Measurements from ENCODE around the gene TEAD3. TPM values are rescaled to one million over a fixed set of nuclear protein-coding genes. Genes with fewer than 3 reads are reported as not detected.

Gene TEAD3
- polyA plus RNA-seq, 1 donor from 2014 or later = 0.10 TPM

GRCh38 chr6:35490821-35491557 lies 5.9 kb downstream of the TEAD3 start:
- no peaks in the 10 kb centered on the region for H3K36me3 ChIP-seq (ENCODE audit: insufficient read depth, low read length)
- no peak overlapping the region for H2AFZ ChIP-seq (ENCODE audit: low read depth, low read length)
- H3K9me2 ChIP-seq (ENCODE audit: insufficient read depth, low read length) = no peaks in the 10 kb centered on the region
- H3K27ac ChIP-seq (ENCODE audit: low read length) = no peak overlapping the region
- no peak overlapping the region for H3K4me3 ChIP-seq (ENCODE audit: low read length)
- H3K27me3 ChIP-seq (ENCODE audit: insufficient read depth, low read depth, low read length) = peaks cover 5% of the 10 kb centered on the region
- H3K79me2 ChIP-seq (replicated peaks; ENCODE audit: insufficient read depth, low read length) = no peaks in the 10 kb centered on the region
- no peaks in the 10 kb centered on the region for H4K20me1 ChIP-seq (ENCODE audit: insufficient read depth)
- no peaks in the 10 kb centered on the region for H3F3A ChIP-seq (ENCODE audit: insufficient read depth, low read length, poor library complexity, severe bottlenecking)
- no peaks in the 10 kb centered on the region for H3K9me3 ChIP-seq (ENCODE audit: low read length)
- H3K4me2 ChIP-seq (ENCODE audit: low read length) = no peak overlapping the region
- TF ChIP-seq EZH2 (IDR thresholded peaks at IDR 0.05; ENCODE audit: borderline replicate concordance, insufficient read depth, low read length, poor library complexity, severe bottlenecking) = no peak
- no peak for TF ChIP-seq REST (IDR thresholded peaks at IDR 0.05; ENCODE audit: borderline replicate concordance)
- H3K9ac ChIP-seq (ENCODE audit: low read length) = peak overlapping the region; percentile 13

- Histone ChIP-seq H2AFZ (ENCODE audit: low read depth, low read length) (no peak overlapping the region), H4K20me1 (ENCODE audit: insufficient read depth) (no peaks in the 10 kb centered on the region), H3K4me3 (ENCODE audit: low read length) (no peak overlapping the region)
Observed at GRCh38 chr6:35489995-35490791, 6.7 kb downstream of the TEAD3 start.

GRCh38 chr6:35489066-35489465 lies 7.8 kb downstream of the TEAD3 start:
- H2AFZ ChIP-seq (ENCODE audit: low read depth, low read length) = no peak overlapping the region
- no peaks in the 10 kb centered on the region for H3F3A ChIP-seq (ENCODE audit: insufficient read depth, low read length, poor library complexity, severe bottlenecking)
- no peaks in the 10 kb centered on the region for H3K79me2 ChIP-seq (replicated peaks; ENCODE audit: insufficient read depth, low read length)
- H3K36me3 ChIP-seq (ENCODE audit: insufficient read depth, low read length) = no peaks in the 10 kb centered on the region
- no peaks in the 10 kb centered on the region for H3K27me3 ChIP-seq (ENCODE audit: insufficient read depth, low read depth, low read length)
- no peak for TF ChIP-seq SMC3 (conservative IDR thresholded peaks at IDR 0.05; ENCODE audit: poor library complexity)
- no peak for TF ChIP-seq EZH2 (IDR thresholded peaks at IDR 0.05; ENCODE audit: borderline replicate concordance, insufficient read depth, low read length, poor library complexity, severe bottlenecking)
- no peak for TF ChIP-seq POLR2AphosphoS5 (IDR thresholded peaks at IDR 0.05)
- no peak for TF ChIP-seq RAD21 (conservative IDR thresholded peaks at IDR 0.05)
- TF ChIP-seq TAF1 (IDR thresholded peaks at IDR 0.05; ENCODE audit: low read depth) = no peak
- no peak for TF ChIP-seq REST (IDR thresholded peaks at IDR 0.05; ENCODE audit: borderline replicate concordance)
- TF ChIP-seq MXI1 (conservative IDR thresholded peaks at IDR 0.05; ENCODE audit: poor library complexity, severe bottlenecking) = no peak
- no peak for TF ChIP-seq EP300 (conservative IDR thresholded peaks at IDR 0.05; ENCODE audit: poor library complexity, severe bottlenecking)
- no peak for TF ChIP-seq CTCF (IDR thresholded peaks at IDR 0.05; ENCODE audit: poor library complexity, severe bottlenecking)
- no peak overlapping the region for H3K9ac ChIP-seq (ENCODE audit: low read length)
- H4K20me1 ChIP-seq (ENCODE audit: insufficient read depth) = no peaks in the 10 kb centered on the region
- no peak overlapping the region for H3K27ac ChIP-seq (ENCODE audit: low read length)
- no peak overlapping the region for H3K4me3 ChIP-seq (ENCODE audit: low read length)
- H3K9me3 ChIP-seq (ENCODE audit: low read length) = no peaks in the 10 kb centered on the region
- no peak overlapping the region for H3K4me2 ChIP-seq (ENCODE audit: low read length)
- H3K9me2 ChIP-seq (ENCODE audit: insufficient read depth, low read length) = no peaks in the 10 kb centered on the region

More at GRCh38 chr6:35489995-35490791, 6.7 kb downstream of the TEAD3 start:
- Histone ChIP-seq H3F3A (ENCODE audit: insufficient read depth, low read length, poor library complexity, severe bottlenecking) (no peaks in the 10 kb centered on the region), H3K4me2 (ENCODE audit: low read length) (no peak overlapping the region), H3K9me3 (ENCODE audit: low read length) (no peaks in the 10 kb centered on the region), H3K9ac (ENCODE audit: low read length) (peak overlapping the region; percentile 13), H3K9me2 (ENCODE audit: insufficient read depth, low read length) (no peaks in the 10 kb centered on the region), H3K36me3 (ENCODE audit: insufficient read depth, low read length) (no peaks in the 10 kb centered on the region), H3K79me2 (replicated peaks; ENCODE audit: insufficient read depth, low read length) (no peaks in the 10 kb centered on the region), H3K27ac (ENCODE audit: low read length) (no peak overlapping the region), H3K27me3 (ENCODE audit: insufficient read depth, low read depth, low read length) (no peaks in the 10 kb centered on the region)
- TF ChIP-seq EP300 (conservative IDR thresholded peaks at IDR 0.05; ENCODE audit: poor library complexity, severe bottlenecking) = no peak
- TF ChIP-seq SMC3 (conservative IDR thresholded peaks at IDR 0.05; ENCODE audit: poor library complexity) = no peak
- TF ChIP-seq MXI1 (conservative IDR thresholded peaks at IDR 0.05; ENCODE audit: poor library complexity, severe bottlenecking) = no peak
- TF ChIP-seq EZH2 (IDR thresholded peaks at IDR 0.05; ENCODE audit: borderline replicate concordance, insufficient read depth, low read length, poor library complexity, severe bottlenecking) = no peak

All from neural cell (in vitro differentiated cells).